ENCODE data around the gene EPHA6.

The EPHA6 gene

DNA sequence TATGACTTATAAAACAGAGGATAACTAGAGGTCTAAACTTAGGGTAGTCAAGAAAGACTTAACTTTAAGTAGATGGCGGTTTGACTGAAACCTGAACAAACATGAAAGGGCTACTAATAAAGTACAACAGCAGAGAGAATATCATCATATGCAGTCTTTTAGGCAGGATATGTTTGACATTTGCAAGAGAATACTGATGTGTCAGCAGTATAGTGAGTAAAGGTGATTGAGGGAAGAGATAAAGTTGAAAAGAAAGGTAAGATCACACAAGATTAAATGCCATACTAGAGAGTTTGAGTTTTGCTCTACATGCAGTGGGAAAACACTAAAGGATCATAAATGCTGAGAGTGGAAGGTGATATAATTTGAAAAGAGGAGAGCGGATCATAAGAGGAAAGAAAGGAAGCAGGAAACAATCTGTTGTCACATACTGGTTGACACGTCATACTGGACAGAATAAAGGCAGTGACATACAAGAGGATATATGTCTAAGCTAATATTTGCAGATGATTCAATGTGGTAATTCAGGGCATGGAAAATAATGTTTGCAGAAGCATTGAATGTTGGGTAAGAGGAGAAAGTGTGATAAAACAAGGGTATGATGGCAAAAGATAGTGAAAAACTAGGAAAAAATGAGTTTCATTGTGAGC, 223.0 kb downstream of the EPHA6 start:
- no peak for DNase-seq

DNA sequence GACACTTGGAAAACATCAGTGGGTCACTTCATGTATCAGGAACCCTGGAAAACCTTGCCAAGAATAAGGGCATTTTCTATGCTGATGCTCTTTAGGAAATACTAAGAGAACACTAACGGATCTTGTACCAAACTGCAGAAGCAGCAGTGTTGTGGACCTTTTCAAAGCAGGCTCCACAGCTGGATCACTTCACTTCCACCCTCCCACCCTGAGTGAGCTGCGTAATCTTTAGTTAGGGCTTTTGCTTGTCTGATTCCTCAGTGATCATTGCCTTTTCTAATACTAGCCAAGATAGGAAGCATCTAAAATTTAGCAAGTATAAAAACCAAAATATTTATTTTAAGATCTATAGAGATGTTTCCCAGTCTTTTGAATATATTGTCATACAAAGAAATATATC, 229.0 kb downstream of the EPHA6 start:
- DNase-seq, result no peak

- no peak for DNase-seq
Measured at GRCh38 chr3:97057365-97057764, 243.0 kb downstream of the EPHA6 start.

- DNase-seq, result no peak
Measured at GRCh38 chr3:97059168-97059567, 244.8 kb downstream of the EPHA6 start.

DNA sequence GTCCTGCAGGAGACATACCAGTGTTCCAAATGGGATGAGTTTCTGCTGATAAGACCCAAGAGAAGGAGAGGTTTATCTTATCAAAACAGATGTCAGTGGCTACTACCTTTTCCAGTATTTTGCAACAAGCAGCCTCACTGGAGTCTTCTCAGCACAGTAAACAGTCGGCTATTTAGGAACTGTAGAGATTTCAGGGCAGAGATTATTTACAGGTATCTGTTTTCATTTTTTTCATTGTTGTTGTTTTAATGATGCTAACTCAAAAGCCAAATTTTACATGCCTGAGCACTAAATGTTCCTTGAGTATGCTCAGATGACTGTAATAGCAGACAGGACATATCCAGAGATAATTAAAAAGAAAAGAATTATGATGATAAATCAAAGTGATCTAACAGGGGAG, 252.1 kb downstream of the EPHA6 start:
- no peak for DNase-seq

- no peak for DNase-seq
Measured at GRCh38 chr3:97070302-97070701, 255.9 kb downstream of the EPHA6 start.

- no peak for DNase-seq
Measured at GRCh38 chr3:97074546-97074945, 260.2 kb downstream of the EPHA6 start.

GRCh38 chr3:97076673-97077072, 262.3 kb downstream of the EPHA6 start:
- DNase-seq, result no peak

- DNase-seq, result no peak
Measured at GRCh38 chr3:97089621-97090020, 275.2 kb downstream of the EPHA6 start.

DNA sequence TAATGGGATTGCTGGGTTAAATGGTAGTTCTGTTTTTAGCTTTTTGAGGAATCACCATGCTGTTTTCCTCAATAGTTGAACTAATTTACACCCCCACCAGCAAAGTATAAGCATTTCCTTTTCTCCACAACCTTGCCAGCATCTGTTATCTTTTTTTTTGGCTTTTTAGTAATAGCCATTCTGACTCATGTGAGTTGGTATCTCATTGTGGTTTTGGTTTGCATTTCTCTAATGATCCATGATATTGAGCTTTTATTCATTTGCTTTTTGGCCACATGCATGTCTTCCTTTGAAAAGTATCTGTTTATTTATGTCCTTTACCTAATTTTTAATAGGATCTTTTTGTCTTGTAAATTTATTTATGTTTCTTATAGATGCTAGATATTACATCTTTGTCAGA, 288.2 kb downstream of the EPHA6 start:
- no peak for DNase-seq

GRCh38 chr3:97105989-97106651, 291.7 kb downstream of the EPHA6 start:
- no peak for DNase-seq

- no peak for DNase-seq
Measured at GRCh38 chr3:97106652-97106989, 292.2 kb downstream of the EPHA6 start.

- no peak for DNase-seq
Measured at GRCh38 chr3:97108136-97108535, 293.7 kb downstream of the EPHA6 start.

GRCh38 chr3:97111244-97111643, 296.9 kb downstream of the EPHA6 start:
- DNase-seq, result no peak

DNA sequence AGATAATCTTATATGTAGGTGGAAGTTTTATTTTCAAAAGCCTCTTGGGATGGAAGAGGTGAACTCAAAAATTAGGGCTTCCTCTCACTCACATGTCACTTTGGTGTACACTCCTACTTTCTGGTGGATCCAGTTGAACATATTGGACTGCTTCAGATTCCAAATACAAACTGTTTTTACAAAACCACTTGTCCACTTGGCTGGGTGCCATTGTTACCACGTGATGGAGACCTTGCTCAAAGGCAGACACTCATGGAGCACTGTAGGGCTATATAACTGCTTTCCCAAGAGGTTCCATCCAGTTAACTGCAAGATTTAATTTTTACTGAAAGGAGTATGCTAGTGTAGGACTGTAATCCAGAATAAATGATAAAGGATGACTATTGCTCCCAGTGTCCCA, 307.0 kb downstream of the EPHA6 start:
- DNase-seq, result no peak

GRCh38 chr3:97125902-97126499, 311.6 kb downstream of the EPHA6 start:
- DNase-seq, result no peak

GRCh38 chr3:97131476-97131875, 317.1 kb downstream of the EPHA6 start:
- no peak for DNase-seq

GRCh38 chr3:97138914-97139541, 324.6 kb downstream of the EPHA6 start:
- peak; percentile 12 for DNase-seq

- no peak for DNase-seq
Measured at GRCh38 chr3:97148931-97149330, 334.5 kb downstream of the EPHA6 start.

DNA sequence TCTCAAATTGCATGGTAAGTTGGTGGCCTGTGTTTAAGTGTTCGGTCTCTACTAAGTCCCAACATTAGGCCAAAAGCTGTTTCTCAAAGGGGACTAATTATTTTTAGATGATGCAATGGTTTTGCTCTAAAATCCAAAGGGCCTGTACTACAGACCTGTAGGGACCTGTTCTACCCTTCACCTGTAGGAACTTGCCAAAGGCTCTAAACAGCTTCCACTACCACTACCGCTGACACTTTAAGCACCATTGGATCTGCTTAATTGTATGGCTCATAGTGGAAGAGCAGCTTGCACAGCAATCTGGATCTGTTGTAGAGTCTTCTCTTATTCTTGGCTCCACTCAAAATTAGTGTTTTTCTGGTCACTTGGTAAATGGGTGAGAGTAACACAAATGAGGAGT, 346.8 kb downstream of the EPHA6 start:
- DNase-seq, result no peak

DNA sequence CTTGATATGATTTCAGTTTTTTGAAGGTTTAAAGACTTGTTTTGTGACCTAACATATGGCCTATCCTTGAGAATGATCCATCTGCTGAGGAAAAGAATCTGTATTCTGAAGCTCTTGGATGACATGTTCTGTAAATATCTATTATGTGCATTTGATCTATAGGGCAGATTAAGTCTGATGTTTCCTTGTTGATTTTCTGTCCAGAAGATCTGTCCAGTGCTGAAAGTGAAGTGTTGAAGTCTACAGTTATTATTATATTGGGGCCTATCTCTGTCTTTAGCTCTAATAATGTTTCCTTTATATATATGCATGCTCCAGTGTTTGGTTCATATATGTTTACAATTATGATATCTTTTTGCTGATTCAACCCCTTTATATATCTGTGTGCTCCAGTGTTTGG, 362.8 kb downstream of the EPHA6 start:
- DNase-seq, result no peak

DNA sequence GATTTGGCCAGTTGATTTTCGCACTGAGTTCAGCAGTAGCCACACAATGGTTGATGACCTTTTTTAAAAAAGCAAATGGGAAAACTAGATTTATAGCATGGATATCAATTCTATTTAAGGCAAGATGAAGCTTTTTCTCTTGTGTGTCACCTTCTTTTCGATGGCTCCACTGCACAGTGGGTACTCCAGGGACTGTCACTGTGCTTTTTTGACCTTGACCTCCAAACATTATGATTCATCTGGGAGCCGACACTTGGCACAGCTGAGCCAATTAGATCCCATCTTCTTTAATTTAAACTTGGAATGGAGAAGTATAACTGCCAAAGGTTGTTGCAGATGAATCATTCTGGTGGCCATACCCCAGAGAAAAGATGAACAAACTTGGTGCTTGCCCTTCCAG, 367.3 kb downstream of the EPHA6 start:
- DNase-seq, result no peak

- no peak for DNase-seq
Measured at GRCh38 chr3:97187771-97188170, 373.4 kb downstream of the EPHA6 start.

- DNase-seq, result no peak
Measured at GRCh38 chr3:97189835-97190234, 375.4 kb downstream of the EPHA6 start.

Data from activated CD4-positive, alpha-beta T cell treated with anti-CD3 and anti-CD28 coated beads, Interleukin-2, amount 50 U/mL, for 16 hours (primary cell).